Right renal cortex interstitium (tissue), 3 donors: ENCODE results near the gene SORL1-AS1. TPM values are rescaled to one million over a fixed set of nuclear protein-coding genes. Genes with fewer than 3 reads are reported as not detected.

Experiments used
- DNase-seq, 3 donors: peaks; one replicate each; pipeline ENCODE4 v3.0.0-alpha.2; 2013; ENCODE audit warnings: low read depth in 3 of 3, low spot score in 2 of 3
- polyA plus RNA-seq, 3 donors: library from polyadenylated mRNA; unstranded; fragments of 120-200 nt; gene quantifications; one replicate each; pipeline ENCODE4 v1.2.1, GENCODE V29; 2013; ENCODE audit not compliant: insufficient read length in 3 of 3

The SORL1-AS1 gene

GRCh38 chr11:121406291-121406690 is 46.5 kb downstream of the SORL1-AS1 start:
- DNase-seq = no peak

- no peak for DNase-seq
Observed at GRCh38 chr11:121405646-121406045, 47.1 kb downstream of the SORL1-AS1 start.

DNA sequence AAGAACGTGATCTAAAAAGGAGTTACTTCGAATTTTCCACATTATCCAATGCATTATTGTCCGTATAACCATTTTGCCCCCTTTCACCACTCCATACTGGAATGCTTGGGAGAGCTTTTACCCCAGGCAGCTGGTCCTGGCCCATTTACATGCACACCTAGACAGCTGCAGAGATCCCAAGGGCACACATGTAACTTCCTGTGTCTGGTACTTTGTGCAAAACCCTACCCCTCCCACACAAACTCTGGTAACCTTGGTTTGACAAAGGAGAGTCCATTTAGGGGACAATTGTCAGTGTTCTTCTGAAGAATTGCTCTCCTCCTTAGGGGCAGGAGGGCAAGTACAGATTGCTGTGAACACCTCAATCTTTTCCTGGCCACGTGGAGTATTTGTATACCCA is 58.0 kb downstream of the SORL1-AS1 start:
- DNase-seq = no peak

DNA sequence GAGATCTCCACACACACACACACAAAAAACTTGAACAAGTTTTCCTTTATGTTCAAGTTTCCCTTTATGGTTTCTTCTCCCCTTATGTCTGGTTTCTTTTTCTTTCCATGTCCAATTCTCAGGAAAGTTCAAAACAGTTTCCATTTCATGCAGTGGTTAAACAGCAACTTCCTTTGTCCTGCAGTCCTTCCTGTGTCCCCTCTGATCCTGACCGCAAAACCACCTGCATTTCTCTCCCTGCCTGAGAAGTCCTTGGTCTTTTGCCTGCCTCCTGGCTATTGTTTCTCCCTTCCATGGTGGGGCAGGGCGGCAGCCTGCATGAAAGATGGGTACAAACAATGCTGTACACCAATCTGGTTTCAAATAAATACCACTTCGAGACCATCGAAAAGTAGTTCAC is 58.9 kb downstream of the SORL1-AS1 start:
- no peak for DNase-seq

- DNase-seq = no peak
Observed at GRCh38 chr11:121391914-121392313, 60.9 kb downstream of the SORL1-AS1 start.

- no peak for DNase-seq
Observed at GRCh38 chr11:121389651-121390050, 63.1 kb downstream of the SORL1-AS1 start.

Other genes with a start within 250 kb of the SORL1-AS1 start
- 10 to 100 TPM; 66.1 to 69.0 (median 68.3) TPM for gene SC5D, start 160.2 kb downstream of the SORL1-AS1 start, polyA plus RNA-seq
- gene SORL1, start 653 bp downstream of the SORL1-AS1 start, polyA plus RNA-seq = 10 to 100 TPM; 34.7 to 53.5 (median 36.9) TPM